NCI-H1417 treated with DMSO at 0.1 percent for 48 hours (cell line): ENCODE results near the gene NBAS.
"Not testable (repeated sequence)": the region's sequence is repeated elsewhere in the genome, so short reads cannot be mapped to it uniquely, and the experiment has no call there.

ENCODE experiments used
- DNase-seq: peaks from one replicate; lab custom pipeline; 2025; lab: John Stamatoyannopoulos, UW

Gene NBAS

DNA sequence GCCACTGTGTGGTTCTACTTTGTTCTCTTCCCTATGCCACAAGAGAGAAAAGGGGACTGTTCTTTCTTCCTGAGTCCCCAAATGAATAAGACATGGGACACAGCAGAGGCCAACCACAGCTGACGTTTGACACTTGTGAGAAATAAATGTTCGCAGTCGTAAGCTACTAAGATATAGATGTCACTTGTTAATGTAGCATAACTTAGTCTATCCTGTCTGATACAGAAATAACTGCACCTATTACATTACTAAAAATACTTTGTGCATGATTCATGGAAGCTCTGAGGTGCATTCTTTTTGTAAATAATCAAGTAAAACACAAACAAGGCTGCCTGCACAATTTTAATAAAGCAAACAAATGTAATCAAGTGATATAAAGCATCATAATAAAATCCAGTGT, 148.8 kb downstream of the NBAS start:
- DNase-seq, result no peak

DNA sequence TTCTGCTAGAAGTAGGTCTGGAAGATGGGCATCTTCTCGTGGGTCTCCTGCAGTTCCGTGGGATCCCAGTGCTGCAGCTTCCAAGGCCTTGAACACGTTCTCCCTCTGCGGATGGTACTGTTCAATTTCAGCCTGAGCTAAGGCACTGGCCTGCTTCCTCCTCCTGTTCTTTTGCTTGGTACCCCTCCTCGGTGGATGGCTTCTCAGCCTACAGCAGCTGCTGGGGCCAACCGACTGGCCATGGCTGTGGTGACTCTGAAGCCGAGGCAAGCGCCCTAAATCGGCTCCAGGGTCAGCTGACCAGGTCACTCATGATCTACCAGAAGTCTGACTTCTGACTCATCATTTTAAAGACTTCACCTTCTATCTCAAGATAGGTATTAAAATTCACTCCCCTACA, 150.2 kb downstream of the NBAS start:
- DNase-seq, result no peak

DNA sequence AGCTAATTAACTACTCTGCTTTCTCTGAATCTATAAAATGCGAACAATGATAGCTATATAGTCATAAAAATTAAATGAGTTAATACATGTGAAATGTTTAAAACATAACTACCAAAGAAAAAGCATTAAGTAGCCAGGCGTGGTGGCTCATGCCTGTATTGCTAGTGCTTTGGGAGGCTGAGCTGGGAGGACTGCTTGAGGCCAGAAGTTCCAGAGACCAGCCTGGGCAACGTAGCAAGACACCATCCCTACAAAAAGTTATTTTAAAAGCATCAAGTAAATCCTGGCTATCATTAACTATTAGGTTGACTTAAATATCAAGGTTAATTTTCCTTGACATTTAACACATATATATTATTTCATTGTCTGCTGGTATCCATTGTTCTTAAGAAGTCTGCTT, 152.4 kb downstream of the NBAS start:
- DNase-seq, result no peak

DNA sequence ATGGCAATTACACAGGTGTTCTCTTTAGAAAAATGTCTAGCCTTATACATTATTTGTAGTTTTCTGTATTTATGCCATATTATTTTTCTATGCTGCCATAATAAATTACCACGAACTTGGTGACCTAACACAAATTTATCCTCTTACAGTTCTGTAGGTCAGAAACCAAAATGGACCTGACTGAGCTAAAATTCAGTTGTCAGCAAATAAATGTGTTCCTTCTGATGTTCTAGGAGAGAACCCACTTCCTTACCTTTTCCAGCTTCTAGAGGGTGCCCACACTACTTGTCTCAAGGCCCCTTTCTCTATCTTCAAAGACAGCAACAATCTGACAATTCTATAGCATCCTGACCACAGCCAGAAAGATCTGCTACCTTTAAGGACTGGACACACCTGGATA, 153.5 kb downstream of the NBAS start:
- no peak for DNase-seq

DNA sequence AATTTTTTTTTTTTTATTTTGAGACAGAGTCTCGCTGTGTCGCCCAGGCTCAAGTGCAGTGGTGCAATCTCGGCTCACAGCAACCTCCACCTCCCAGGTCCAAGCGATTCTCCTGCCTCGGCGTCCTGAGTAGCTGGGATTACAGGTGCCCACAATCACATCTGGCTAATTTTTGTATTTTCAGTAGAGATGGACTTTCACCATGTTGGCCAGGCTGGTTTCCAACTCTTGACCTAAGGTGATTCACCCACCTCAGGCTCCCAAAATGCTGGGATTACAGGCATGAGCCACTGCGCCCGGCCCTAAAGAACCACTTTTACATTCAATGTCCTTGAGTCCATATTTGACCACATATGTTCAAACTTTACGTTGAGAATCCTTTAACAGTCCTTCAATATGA, 156.6 kb downstream of the NBAS start:
- DNase-seq, result not testable (repeated sequence)

DNA sequence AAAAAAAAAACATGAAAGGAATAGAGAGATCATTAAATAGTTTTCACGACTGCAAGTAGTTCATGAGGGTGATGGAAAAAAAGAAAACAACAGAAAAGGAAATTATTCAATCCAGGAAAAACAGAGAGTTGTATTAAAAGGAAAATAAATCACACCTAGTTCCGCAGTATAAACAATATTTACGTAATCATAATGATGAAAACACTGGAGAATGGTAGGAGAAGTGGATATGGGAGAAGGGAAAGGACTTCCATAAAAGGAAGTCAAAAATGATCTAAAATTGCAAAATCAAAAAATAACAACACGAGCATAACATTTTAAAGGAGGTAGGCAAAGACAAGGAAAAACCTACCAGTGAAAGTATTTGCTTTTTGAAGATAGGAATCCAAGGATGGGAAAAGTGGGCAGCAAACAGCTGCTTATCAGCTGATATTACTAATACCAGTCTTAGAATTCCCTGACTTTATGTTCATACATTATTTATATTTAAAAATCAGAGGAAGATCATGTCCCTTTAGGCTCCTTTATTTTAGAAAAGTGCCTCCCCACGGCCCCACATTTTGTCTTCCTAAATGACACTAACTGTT, 160.8 kb downstream of the NBAS start:
- no peak for DNase-seq

DNA sequence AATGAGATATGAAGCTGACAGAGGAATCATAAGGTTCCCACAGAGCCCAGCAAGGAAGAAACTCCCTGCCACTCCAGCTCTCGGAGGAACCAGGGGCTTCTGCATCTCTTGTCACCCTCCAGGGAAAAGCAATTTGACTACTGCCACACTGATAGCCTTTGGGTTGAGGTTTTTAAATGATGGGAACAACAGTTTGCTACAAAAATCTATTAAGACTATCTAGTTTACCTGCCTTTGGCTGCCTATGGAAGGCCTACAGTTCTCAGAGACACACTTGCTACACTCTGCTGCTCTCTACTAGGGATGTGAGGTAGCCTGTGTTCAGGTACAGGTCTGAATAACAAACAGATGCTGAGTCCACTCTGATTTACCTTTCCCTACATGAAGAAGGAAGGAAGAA, 161.9 kb downstream of the NBAS start:
- DNase-seq, result no peak

DNA sequence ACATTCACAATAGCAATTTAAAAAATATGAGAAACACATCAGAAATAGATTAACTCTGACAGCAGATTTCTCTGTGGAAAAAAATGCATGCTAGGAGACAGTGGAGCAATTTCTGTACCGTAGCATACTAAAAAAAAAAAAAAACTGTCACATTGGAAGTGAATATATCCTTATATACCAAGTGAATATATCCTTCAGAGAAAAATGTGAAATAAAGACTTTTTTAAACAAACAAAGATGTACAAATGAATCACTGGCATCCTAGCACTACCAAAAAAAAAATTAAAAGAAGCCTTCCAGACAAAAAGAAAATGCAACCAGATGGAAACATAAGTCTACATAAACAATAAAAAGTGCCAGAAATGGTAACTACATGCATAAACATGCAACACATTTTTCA, 169.4 kb downstream of the NBAS start:
- no peak for DNase-seq

DNA sequence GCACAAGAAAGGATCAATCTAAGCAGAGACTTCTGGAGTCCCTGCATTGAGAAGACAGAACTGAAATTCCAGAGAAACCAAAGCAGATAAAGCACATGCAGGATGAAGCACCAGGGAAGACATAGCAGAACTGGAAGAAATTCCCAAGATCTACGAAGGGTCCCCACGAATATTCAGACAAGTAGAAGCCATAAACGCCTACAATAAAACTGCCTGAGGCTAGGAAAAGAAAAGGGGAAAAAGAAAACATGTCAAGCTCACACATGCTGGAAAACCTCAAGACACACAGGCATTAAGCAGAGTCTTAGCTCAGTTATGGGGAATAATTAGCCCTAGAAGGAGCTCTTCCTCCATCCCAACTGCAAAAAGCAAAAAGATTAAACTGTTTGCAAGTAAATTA, 171.2 kb downstream of the NBAS start:
- no peak for DNase-seq

DNA sequence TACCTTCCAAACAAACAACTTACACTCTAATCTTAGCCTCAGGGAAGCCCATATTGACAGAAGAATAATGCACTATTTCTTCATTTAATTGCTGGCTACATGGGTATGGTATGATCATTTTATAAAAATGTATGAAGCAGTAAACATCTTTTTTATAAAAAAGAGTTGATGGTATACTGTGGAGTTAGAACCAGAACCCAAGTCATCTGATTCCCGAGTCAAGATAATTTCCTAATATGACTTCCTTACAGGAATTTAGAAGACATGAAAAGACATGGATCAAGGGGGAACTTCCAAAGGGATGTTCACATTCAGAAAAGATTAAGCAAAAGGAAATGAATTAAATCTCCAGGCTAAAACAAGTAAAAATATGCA, 171.8 kb downstream of the NBAS start:
- no peak for DNase-seq

DNA sequence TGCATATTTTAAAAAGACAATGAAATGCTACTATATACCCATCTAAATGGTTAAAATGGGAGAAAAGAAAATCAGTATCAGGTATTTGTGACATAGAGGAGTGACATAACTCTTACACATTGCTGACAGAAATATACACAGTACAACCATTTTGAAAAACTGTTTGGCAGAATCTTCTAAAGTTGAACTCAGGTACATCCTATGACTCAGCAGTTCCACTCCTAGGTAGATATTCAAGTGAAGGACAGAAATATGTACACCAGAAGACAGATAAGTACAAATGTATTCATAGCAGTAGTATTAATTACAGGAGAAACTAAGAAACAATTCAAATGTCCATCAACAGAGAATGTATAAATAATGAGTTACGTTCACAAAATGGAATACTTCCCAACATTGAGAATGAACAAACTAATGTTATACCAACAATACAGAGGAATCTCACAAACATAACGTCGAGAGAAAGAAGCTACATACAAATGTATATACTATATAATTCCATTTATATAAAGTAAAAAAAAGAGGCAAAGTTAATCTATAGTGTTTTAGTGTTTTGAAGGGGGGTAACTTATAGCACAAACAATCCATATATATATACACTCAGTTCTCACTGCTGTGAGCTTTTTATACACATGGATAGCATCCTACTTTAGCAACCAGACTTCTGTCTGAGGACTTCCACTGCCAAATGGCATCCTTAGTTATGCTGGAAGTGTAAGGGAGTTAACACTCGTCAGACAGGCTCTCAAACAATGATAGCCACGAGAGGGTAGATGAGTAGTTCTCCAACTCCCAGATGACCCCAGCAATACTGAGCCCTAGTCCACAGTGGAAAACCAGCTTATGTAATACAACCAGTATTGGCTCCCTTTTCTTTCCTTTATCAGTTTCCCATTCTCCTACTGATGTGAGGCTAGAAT, 172.5 kb downstream of the NBAS start:
- DNase-seq, result no peak

DNA sequence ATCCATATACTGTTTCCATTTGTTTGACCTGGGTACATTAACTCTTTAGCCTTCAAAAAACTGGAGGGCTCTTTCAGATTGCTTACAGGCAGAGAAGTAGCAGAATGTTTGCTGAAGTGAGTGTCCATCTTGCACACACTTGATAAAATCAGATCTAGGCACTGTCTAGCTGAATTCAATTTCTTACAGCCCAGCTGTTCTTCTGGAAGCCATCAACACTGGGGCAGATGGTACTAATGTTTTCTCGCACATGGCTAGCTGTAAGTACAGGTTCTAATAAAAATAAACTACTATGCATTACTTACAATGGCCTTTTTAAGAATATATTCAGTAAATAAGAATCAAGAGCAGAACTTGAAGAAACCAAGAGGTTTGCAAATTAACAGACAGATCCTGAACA, 175.9 kb downstream of the NBAS start:
- DNase-seq, result no peak

DNA sequence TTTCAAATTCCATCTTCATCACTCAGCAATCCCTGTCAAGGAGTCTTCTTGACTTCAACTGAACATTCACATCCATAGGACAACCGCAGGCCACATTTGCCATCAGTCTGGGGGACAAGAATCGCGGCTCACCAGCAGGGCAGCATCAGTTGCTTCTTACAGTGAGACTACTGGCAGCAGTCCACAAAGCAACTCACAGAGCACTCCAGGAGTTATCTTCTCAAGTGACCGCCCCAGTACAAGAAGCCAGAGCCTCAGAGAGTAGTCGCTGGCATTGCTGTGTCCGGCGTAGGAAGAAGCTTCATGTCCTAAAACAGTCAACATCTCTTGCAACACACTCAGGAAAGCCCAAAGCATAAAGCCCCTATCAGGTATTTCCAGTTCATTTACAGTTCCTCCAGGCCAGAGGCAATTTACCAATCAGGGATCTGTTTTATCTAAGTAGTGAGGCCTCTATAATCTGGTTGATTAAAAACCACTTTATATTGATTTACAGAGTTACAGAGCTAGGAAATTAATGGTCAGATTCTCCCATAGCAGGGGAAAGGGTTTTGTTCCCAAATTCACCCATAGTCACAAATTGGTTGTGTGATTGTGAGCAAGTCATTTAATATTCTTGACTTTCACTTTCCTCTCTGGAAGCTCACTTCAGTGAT, 177.3 kb downstream of the NBAS start:
- DNase-seq, result no peak

DNA sequence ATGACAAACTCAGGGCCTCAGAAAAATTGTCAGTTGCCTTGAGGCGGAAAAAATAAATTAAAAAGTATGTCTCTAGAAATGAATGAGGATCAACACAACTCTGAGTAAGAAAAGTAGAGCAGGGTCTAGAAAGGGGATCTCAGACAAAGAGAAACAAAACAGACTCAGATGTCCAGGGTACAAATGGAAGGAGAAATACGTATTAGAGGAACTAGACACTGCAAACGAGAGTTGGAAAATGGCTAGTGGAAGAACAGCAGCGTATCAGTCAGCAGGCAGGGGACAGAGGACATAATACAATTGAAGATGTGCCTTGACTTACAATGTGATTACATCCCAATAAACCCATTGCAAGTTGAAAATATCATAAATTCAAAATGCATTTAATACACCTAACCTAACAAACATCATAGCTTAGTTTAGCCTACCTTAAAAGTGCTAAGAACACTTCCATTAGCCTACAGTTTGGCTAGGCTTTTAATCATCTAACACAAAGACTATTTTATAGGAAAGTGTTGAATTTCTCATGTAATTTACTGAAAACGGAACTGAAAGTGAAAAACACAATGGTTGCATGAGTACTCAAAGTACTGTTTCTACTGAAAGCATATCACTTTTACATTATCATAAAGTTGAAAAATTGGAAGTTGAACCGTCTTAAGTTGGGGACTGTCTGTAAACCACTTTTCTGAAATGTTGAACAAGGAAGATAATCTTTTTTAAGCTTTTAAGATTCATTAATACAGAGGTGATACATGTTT, 182.8 kb downstream of the NBAS start:
- no peak for DNase-seq

DNA sequence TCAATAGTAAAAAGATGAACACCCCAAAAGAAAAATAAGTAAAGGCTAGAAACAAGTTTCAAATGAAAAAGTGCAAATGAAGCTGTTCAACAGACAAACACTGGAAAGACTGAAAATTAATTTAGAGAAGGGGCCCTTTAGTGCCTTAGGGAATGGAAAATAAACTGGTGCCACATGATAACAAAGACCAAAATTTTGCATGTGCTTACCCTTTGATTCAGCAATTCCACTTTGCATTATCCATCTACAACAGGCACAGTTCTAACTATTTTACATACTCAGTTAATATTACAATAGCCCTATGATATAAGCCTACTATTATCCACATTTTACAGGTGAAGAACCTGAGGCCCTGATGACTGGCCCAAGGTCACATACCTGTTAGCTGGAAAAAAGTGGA, 183.9 kb downstream of the NBAS start:
- DNase-seq, result no peak

DNA sequence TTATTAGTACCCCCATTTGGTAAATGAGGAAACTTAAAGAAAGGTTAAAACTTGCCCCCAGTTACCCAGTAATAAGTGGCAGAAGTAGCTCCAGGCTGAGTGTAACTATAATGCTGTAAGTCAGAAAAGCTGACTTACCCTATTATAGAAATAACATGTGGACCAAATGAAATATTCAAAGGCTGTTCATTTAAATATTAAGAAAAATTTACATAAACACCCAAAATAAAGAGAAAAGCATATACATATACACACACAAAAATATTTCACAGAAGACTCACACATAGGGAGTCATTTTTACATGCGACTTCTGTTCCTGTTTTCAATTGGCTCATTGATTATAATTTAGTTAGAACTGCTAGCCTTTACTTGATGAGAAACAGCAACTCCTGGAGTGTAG, 189.1 kb downstream of the NBAS start:
- no peak for DNase-seq

DNA sequence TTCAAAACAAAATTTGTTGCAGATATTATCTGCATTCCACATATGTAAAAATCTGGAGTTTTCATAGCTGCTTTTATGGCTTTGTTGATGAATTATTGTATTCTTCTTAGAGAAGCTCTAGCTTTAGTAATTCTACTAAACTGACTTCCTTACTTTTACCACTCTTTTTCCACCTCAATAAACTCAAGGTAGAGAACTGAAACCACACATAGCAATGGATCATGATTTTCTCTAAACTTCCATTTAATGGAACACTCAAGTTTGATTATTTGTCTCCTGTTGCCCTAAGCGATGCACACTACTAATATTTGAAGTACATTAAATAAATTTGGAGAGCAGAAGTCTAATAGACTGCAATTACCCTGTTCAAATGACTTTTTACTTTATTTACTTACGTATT, 192.0 kb downstream of the NBAS start:
- DNase-seq, result no peak

DNA sequence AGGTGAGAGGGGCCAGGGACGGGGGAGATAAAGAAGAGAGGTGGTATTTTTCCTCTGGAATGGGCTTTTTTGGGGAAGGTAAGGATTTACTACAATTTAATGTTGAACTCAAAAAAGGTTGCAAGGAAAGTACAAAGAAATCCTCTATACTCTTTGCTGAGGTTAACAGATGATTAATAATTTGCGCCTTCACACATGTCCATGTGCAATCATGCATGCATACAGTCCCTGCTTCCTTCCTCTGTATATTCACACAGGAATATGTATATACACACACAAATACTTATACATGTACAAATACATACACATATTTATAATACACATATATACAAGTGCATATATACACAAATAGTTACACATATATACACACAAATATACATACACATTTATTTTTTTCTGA, 193.4 kb downstream of the NBAS start:
- no peak for DNase-seq

DNA sequence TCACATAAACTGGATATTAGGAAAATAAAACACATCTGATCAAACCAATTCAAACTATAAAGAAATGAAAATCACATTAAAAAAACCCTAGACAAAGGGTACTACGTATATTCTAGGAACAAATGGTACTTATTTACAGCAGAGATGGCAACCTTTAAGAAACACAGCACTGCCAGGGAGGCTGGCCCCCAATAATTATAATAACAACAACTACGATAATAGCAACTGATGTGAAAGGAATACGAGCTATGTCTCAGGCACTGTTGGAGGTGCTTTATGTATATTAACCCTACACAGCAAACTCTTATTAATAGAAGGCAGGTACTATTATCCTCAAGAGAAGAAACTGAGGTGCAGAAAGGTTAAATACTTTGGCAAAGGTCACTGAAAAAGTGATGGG, 193.9 kb downstream of the NBAS start:
- no peak for DNase-seq

DNA sequence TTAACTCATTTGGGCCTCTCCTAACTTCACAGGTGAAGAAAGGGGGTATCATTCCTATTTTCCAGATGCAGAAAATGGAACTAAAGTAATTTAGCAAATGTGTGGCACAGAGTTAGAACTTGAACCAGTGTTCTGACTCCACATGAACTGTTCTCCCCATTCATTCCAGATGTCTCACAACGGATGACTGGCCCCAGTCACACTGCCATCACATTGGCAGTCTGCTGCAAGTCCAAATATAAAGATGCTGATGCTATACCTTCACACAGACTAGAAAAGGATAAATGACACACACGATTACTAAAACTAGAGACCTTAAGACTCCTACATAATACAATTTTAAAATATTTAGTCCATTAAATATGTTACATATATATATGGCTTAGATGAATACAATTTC, 195.7 kb downstream of the NBAS start:
- DNase-seq, result no peak

DNA sequence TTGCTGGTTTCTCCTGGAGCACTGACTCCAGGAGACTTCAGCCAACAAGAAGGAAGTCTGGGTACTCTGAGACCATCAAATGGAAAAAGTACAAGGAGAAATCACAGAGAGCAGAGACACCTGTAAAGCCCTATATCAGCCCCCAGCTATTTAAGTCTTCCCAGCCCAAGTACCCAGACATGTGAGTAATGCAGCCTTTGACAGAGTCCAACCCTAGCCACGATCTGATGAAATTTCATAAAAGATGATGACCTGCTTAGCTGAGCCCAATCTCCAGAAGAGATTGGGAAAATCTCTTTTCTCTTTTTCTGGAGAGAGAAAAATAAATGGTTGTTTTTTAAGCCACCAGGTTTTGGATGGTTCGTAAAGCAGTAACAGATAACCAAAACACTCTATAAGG, 196.6 kb downstream of the NBAS start:
- no peak for DNase-seq

DNA sequence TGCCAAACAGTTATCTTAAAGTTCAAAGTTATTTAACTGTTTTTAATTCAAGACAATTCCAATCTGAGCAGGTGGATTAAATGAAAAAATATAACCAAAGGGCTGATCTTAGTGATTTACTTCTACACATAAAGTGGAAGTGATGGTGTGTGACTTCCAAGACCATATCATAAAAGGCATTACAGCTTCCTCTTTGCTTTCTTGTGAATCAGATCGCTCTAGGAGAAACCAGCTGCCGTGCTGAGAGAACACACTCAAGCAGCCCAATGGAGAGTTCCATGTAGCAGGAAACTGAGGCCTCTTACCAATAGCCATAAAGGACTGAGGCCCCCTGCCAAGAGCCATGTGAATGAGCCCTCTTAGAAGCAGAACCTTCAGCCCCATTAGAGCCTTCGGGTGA, 197.4 kb downstream of the NBAS start:
- no peak for DNase-seq

DNA sequence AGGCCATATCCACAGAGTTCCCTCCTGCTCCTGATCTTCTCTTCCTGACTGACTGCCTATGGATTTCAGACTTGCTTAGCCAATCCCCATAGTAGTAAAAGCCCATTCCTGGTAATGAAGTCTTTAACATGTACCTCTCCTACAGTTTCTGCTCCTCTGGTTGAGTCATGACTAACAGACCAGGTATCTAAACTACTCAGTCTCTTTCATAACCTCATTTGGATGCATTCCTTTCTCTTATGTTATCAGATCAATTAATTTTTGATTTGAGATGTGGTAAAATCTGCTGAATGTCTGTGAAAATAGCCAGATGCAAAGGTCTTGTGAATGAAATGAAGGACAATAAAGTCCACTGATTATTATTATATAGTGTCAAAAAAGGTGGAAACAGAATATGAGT, 198.0 kb downstream of the NBAS start:
- DNase-seq, result no peak
